Measurements from ENCODE around the gene CASK. TPM values are rescaled to one million over a fixed set of nuclear protein-coding genes. Genes with fewer than 3 reads are reported as not detected.
"Not testable (repeated sequence)": the region's sequence is repeated elsewhere in the genome, so short reads cannot be mapped to it uniquely, and the experiment has no call there.

Gene CASK
- total RNA-seq, 2 donors from 2014 or later = 19.7 to 20.4 TPM

DNA sequence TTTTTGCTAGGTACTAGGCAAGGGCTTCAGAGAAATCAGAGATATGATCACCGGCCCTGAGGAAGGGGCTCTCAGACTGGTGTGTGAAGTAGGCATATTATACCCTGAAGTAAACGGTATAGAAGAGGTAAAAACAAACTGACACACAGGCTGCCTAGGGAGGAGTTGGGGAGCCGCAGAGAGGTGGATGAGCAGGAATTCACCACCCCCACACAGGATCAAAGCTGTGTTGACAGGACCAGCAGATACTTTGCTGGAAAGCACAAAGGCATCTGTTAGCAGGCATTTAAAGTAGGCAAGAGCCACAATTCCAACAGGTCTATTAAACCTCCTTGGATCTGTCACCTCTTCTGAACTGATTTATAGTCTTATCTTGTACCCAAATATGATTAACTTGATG is 306.4 kb downstream of the CASK start:
- Histone ChIP-seq H3K36me3 (no peaks in the 10 kb centered on the region), H3K27ac (no peak overlapping the region), H3K27me3 (replicated peaks; ENCODE audit: insufficient read depth) (no peaks in the 10 kb centered on the region), H3K4me3 (no peak overlapping the region), H3K9me3 (no peaks in the 10 kb centered on the region), H3K4me1 (replicated peaks) (no peaks in the 10 kb centered on the region)
- intact Hi-C loops (cut with DNase I) = no loop called here
- TF ChIP-seq POLR2A (IDR thresholded peaks at IDR 0.05) = no peak
- no peak for TF ChIP-seq POLR2AphosphoS5 (IDR thresholded peaks at IDR 0.05)
- TF ChIP-seq, protein P1, sequence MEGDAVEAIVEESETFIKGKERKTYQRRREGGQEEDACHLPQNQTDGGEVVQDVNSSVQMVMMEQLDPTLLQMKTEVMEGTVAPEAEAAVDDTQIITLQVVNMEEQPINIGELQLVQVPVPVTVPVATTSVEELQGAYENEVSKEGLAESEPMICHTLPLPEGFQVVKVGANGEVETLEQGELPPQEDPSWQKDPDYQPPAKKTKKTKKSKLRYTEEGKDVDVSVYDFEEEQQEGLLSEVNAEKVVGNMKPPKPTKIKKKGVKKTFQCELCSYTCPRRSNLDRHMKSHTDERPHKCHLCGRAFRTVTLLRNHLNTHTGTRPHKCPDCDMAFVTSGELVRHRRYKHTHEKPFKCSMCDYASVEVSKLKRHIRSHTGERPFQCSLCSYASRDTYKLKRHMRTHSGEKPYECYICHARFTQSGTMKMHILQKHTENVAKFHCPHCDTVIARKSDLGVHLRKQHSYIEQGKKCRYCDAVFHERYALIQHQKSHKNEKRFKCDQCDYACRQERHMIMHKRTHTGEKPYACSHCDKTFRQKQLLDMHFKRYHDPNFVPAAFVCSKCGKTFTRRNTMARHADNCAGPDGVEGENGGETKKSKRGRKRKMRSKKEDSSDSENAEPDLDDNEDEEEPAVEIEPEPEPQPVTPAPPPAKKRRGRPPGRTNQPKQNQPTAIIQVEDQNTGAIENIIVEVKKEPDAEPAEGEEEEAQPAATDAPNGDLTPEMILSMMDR (IDR thresholded peaks at IDR 0.05) = no peak
- WGBS = 60% methylated on average over 3 of the region's 3 CpGs
- no peak for DNase-seq (ENCODE audit: low spot score)

DNA sequence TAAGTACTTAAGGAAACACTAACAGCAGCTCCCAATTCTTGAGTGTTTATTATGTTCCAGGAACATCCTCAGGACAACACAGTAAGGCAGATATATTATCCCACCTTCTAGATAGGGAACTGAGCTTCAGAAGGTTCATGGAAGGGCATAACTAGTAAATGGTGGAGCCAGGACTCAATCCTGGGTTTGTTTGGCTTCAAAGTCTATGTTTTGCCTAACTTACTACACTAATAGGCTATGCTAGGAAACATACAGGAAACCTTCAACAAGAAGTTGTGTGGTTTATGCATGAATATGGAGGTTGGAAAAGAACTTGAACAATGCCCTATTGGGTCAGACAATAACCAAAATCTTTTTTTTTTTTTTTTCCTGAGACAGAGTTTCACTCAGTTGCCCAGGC is 307.1 kb downstream of the CASK start:
- H3K4me3 ChIP-seq = no peak overlapping the region
- H3K4me1 ChIP-seq (replicated peaks) = no peaks in the 10 kb centered on the region
- no peak for TF ChIP-seq POLR2A (IDR thresholded peaks at IDR 0.05)
- H3K27me3 ChIP-seq (replicated peaks; ENCODE audit: insufficient read depth) = no peaks in the 10 kb centered on the region
- no peaks in the 10 kb centered on the region for H3K36me3 ChIP-seq
- H3K27ac ChIP-seq = no peak overlapping the region
- DNase-seq (ENCODE audit: low spot score) = no peak
- intact Hi-C loops (cut with DNase I) = no loop called here
- no peaks in the 10 kb centered on the region for H3K9me3 ChIP-seq

DNA sequence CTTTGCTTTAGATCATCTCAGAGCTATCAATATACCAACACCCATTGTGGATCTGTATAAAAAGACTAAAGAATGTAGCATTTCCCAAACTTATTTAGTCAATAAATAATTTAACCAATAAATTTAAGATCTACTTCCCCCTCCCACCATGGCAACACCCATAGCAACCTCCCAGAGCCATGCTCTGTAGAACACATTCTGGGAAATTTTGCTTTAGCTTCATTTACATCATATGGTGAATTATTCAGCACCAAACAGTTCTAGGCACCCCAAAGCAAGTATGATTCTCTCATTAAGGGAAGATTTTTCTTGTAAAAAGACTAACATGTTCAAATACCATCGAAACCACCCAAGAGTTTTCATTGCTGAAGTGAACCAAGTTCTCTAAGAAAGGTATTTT is 315.1 kb downstream of the CASK start:
- 100% methylated on average over 1 of the region's 1 CpG for WGBS
- Histone ChIP-seq H3K27ac (no peak overlapping the region), H3K4me1 (replicated peaks) (no peaks in the 10 kb centered on the region), H3K9me3 (no peaks in the 10 kb centered on the region), H3K4me3 (no peak overlapping the region), H3K27me3 (replicated peaks; ENCODE audit: insufficient read depth) (no peaks in the 10 kb centered on the region), H3K36me3 (no peaks in the 10 kb centered on the region)
- intact Hi-C loops (cut with DNase I) = no loop called here
- TF ChIP-seq POLR2A (IDR thresholded peaks at IDR 0.05) = no peak
- DNase-seq (ENCODE audit: low spot score) = no peak

DNA sequence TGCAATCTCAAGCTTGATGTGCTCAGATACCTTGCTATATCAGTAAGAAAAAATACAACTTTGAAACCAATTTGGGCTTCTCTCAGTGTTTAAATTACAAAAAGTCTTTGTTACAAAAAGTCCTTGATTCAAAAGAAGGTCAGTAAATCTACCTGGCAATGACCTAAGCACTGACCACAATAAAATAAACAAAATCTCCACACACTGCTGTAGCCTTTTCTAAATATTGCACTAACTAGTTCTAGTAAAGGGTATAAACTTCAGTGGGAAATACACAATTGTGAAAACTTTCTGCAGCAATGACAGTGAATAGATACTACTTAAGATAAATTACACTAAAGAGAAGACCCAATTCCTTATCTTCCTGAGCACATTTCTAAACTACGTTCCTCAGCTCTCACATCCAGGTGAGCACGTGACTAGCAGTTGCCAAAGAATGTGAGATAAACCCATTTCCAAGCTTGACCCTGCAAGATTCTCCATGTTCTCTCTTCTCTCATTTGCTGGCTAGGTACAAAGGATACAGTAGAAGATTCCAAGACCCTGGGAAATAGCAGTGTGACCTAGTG is 316.0 kb downstream of the CASK start:
- intact Hi-C loops (cut with DNase I) = no loop called here
- TF ChIP-seq, protein P1 (IDR thresholded peaks at IDR 0.05) = no peak
- TF ChIP-seq POLR2AphosphoS5 (IDR thresholded peaks at IDR 0.05) = no peak
- no peak for TF ChIP-seq POLR2A (IDR thresholded peaks at IDR 0.05)
- WGBS = 76% methylated on average over 2 of the region's 2 CpGs
- no peak for DNase-seq (ENCODE audit: low spot score)
- no peaks in the 10 kb centered on the region for H3K36me3 ChIP-seq
- no peaks in the 10 kb centered on the region for H3K9me3 ChIP-seq
- no peaks in the 10 kb centered on the region for H3K27me3 ChIP-seq (replicated peaks; ENCODE audit: insufficient read depth)
- H3K4me1 ChIP-seq (replicated peaks) = no peaks in the 10 kb centered on the region
- no peak overlapping the region for H3K27ac ChIP-seq
- H3K4me3 ChIP-seq = no peak overlapping the region

DNA sequence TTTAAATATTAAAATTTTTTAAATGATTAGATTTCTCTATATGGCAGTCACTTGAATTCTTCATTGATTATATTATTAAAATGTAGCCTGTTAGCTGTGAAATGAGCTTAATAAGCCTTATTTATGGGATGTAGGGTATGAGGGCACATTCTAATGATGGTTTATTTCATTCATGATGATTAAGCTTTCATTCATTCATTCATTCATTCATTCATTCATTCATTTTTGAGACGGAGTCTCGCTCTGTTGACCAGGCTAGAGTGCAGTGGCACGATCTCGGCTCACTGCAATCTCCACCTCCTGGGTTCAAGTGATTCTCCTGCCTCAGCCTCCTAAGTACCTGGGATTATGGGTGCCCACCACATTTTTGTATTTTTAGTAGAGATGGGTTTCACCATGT is 317.3 kb downstream of the CASK start:
- H3K27ac ChIP-seq; H3K9me3 ChIP-seq; H3K36me3 ChIP-seq; H3K27me3 ChIP-seq (replicated peaks; ENCODE audit: insufficient read depth); DNase-seq (ENCODE audit: low spot score); H3K4me3 ChIP-seq; H3K4me1 ChIP-seq (replicated peaks); intact Hi-C loops (cut with DNase I): not testable (repeated sequence)
- WGBS = 96% methylated on average over 4 of the region's 4 CpGs

DNA sequence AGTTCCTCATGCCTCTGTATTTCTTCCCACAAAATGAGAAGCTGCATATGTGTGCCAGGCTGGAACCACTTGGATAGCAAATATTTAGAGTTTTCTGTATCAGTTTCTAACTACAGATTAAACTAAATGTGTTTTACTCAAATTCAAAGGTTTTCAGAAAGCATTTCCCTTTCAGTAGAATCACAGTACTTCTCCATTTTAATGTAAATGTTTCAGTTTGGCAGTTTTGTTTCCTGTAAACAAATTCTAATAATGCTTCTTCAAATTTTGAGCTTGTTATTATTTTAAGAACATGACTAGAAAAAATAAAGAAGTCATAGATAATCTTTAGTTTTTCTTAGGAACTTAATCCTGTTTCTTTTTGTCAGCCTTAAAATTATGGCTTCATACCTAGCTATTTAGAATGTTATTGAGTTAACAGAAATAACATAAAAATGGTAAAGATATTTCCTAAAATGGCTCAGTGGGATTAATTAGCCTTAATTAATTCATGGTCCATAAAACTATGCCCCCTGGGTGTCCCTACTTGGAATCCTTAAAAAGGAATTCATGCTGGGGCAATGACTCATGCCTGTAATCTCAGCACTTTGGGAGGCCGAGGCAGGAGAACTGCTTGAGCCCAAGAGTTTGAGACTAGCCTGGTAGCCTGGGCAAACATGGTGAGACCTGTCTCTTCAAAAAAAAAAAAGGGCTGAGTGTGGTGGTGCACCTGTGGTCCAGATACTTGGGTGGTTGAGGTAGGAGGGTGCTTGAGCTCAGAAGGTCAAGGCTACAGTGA is 318.4 kb downstream of the CASK start:
- no peak overlapping the region for H3K27ac ChIP-seq
- no peaks in the 10 kb centered on the region for H3K36me3 ChIP-seq
- H3K4me3 ChIP-seq = no peak overlapping the region
- H3K9me3 ChIP-seq = no peaks in the 10 kb centered on the region
- H3K27me3 ChIP-seq (replicated peaks; ENCODE audit: insufficient read depth) = no peaks in the 10 kb centered on the region
- no peak for DNase-seq (ENCODE audit: low spot score)
- intact Hi-C loops (cut with DNase I) = no loop called here
- no peaks in the 10 kb centered on the region for H3K4me1 ChIP-seq (replicated peaks)
- 71% methylated on average over 1 of the region's 1 CpG for WGBS
- no peak for TF ChIP-seq POLR2A (IDR thresholded peaks at IDR 0.05)
- no peak for TF ChIP-seq POLR2AphosphoS5 (IDR thresholded peaks at IDR 0.05)
- TF ChIP-seq, protein P1 (IDR thresholded peaks at IDR 0.05) = no peak

All from prostate gland (tissue), 2 donors.